ENCODE data around the gene ZNF593.

Gene ZNF593

GRCh38 chr1:26195805-26196204 is 26.1 kb downstream of the ZNF593 start:
- ChIA-PET POLR2A (no interaction called here), CTCF (interaction anchor here (1.2 to 1.4 kb wide), 2 partner anchors 9 to 167 kb away, joined by 3 to 5 read pairs; no protein-coding TSS in a partner anchor)
- DNase-seq (ENCODE audit: extremely low spot score): no peak
- no peak for TF ChIP-seq CTCF (IDR thresholded peaks at IDR 0.05; ENCODE audit: control extremely low read depth, extremely low read depth, low read depth, missing control alignments)

GRCh38 chr1:26197301-26197700 is 27.6 kb downstream of the ZNF593 start:
- no peak for DNase-seq (ENCODE audit: extremely low spot score)
- TF ChIP-seq CTCF (IDR thresholded peaks at IDR 0.05; ENCODE audit: control extremely low read depth, extremely low read depth, low read depth, missing control alignments): no peak
- ChIA-PET POLR2A (no interaction called here), CTCF (interaction anchor here (0.8 kb wide), 2 partner anchors 27 to 37 kb away, joined by 3 to 4 read pairs; partner anchors contain the start of genes CEP85 and ZNF593)

GRCh38 chr1:26197813-26198212 is 28.1 kb downstream of the ZNF593 start:
- CTCF ChIA-PET: interaction anchor here (0.8 kb wide), 2 partner anchors 28 to 36 kb away, joined by 3 to 4 read pairs; partner anchors contain the start of genes CEP85 and ZNF593
- DNase-seq (ENCODE audit: extremely low spot score): no peak
- no peak for TF ChIP-seq CTCF (IDR thresholded peaks at IDR 0.05; ENCODE audit: control extremely low read depth, extremely low read depth, low read depth, missing control alignments)
- POLR2A ChIA-PET: no interaction called here

- ChIA-PET CTCF (interaction anchor here (2.4 kb wide), 1 partner anchor 34 kb away, joined by 9 read pairs; the partner anchor contains the start of gene CEP85), POLR2A (no interaction called here)
- no peak for DNase-seq (ENCODE audit: extremely low spot score)
- no peak for TF ChIP-seq CTCF (IDR thresholded peaks at IDR 0.05; ENCODE audit: control extremely low read depth, extremely low read depth, low read depth, missing control alignments)
Observed at GRCh38 chr1:26200413-26200812, 30.7 kb downstream of the ZNF593 start.

GRCh38 chr1:26203642-26204318 is 34.1 kb downstream of the ZNF593 start:
- ChIA-PET POLR2A (no interaction called here), CTCF (interaction anchor here (0.6 to 2.0 kb wide), 8 partner anchors 8 to 213 kb away, joined by 3 to 7 read pairs (median 4); partner anchors contain the start of genes CATSPER4 and CEP85)
- DNase-seq (ENCODE audit: extremely low spot score): no peak
- no peak for TF ChIP-seq CTCF (IDR thresholded peaks at IDR 0.05; ENCODE audit: control extremely low read depth, extremely low read depth, low read depth, missing control alignments)

- ChIA-PET CTCF (interaction anchor here (1.0 to 4.9 kb wide), 5 partner anchors 13 to 148 kb away, joined by 3 to 22 read pairs (median 3); partner anchors contain the start of genes CEP85 and ZNF593), POLR2A (no interaction called here)
- TF ChIP-seq CTCF (IDR thresholded peaks at IDR 0.05; ENCODE audit: control extremely low read depth, extremely low read depth, low read depth, missing control alignments): no peak
- no peak for DNase-seq (ENCODE audit: extremely low spot score)
Observed at GRCh38 chr1:26210147-26210870, 40.6 kb downstream of the ZNF593 start.

Measured in GM10248 (cell line).